Osteoblast (primary cell): Measurements from ENCODE around the gene NDUFAF8. TPM values are rescaled to one million over a fixed set of nuclear protein-coding genes. Genes with fewer than 3 reads are reported as not detected.

Source experiments
- DNase-seq: peaks from one replicate; pipeline ENCODE4 v3.0.0; 2011; ENCODE audit warnings: low spot score, mixed read lengths; ENCODE audit not compliant: insufficient read length; ENCODE audit errors: missing footprints
- H2AFZ ChIP-seq: 2 replicates; pipeline ENCODE4 v1.6.0; 2011; ENCODE audit warnings: mild to moderate bottlenecking, low read length
- H3K27ac ChIP-seq: 2 replicates; pipeline ENCODE4 v1.5.1; 2011; ENCODE audit warnings: mild to moderate bottlenecking, low read depth, low read length, moderate library complexity
- H3K27me3 ChIP-seq: 2 replicates; pipeline ENCODE4 v1.6.0; 2012; ENCODE audit warnings: mild to moderate bottlenecking, control low read depth, inconsistent platforms, low read length, moderate library complexity; ENCODE audit not compliant: insufficient read depth
- H3K36me3 ChIP-seq: 2 replicates; pipeline ENCODE4 v1.5.1; 2011; ENCODE audit warnings: mild to moderate bottlenecking, low read length, control low read depth, moderate library complexity; ENCODE audit not compliant: insufficient read depth
- H3K4me1 ChIP-seq: 2 replicates; pipeline ENCODE4 v1.5.1; 2011; ENCODE audit warnings: mild to moderate bottlenecking, low read length, control low read depth, moderate library complexity; ENCODE audit not compliant: insufficient read depth
- H3K4me2 ChIP-seq: 2 replicates; pipeline ENCODE4 v1.6.0; 2011; ENCODE audit warnings: mild to moderate bottlenecking, low read length; ENCODE audit not compliant: insufficient read depth
- H3K4me3 ChIP-seq: fragments of 200-600 bp; sonication (generic); 3 replicates; pipeline ENCODE4 v1.5.1; 2012; ENCODE audit warnings: mild to moderate bottlenecking, low read length, inconsistent platforms; ENCODE audit not compliant: insufficient read depth
- H3K79me2 ChIP-seq: 2 replicates; pipeline ENCODE4 v1.6.0; 2012; ENCODE audit warnings: mild to moderate bottlenecking, low read length, control low read depth, inconsistent platforms; ENCODE audit not compliant: insufficient read depth
- H3K9me3 ChIP-seq: 2 replicates; pipeline ENCODE4 v1.5.1; 2011; ENCODE audit warnings: low read depth, low read length, control low read depth
- H4K20me1 ChIP-seq: 2 replicates; pipeline ENCODE4 v1.6.0; 2012; ENCODE audit warnings: mild to moderate bottlenecking, low read length, control low read depth; ENCODE audit not compliant: insufficient read depth
- total RNA-seq: library from RNA; depleted of rRNA; stranded (reverse); fragments of >200 nt; gene quantifications from 2 replicates; pipeline ENCODE4 v1.2.3, GENCODE V29; 2012
- TF ChIP-seq, protein P1 (sequence below): IDR thresholded peaks from 2 replicates; pipeline ENCODE4 v1.5.1; 2011; ENCODE audit warnings: mild to moderate bottlenecking, low read depth, low read length, moderate library complexity; ENCODE audit errors: extremely low read depth

NDUFAF8 gene
- total RNA-seq, 1 donor, result 19.9 TPM

DNA sequence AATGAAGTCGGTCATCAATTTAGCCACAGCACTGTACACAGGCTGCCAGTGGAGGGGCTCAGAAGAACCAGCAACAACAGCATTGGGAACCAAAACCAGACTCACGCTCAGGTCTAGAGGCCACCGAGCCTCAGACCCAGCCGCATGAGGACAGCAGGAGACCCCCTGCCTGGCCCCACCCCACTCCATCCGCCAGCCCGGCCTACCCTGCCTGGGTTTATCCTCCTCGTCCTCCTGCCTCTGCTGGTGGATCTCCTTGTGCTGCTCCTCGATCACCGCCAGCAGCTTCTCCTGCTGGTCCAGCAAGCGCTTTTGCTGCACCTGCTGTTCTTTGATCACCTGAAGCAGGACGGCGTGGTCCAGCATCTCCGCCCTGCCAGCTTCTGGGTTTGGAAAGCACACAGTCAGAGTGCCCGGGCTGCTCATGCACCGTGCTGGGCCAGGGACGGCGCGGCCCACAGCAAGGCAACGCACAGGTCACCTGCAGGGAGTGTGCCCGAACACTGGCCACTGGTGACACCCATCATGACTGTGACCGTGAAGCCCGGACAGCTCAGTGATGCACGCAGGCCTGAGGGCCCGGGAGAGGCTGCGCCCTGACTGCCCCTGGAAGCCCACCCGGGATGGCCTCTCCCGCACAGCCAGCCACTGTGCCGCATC is 7.7 kb downstream of the NDUFAF8 start:
- no peaks in the 10 kb centered on the region for H3K9me3 ChIP-seq
- H3K27me3 ChIP-seq, result no peaks in the 10 kb centered on the region
- peaks cover 12% of the 10 kb centered on the region for H3K4me1 ChIP-seq
- no peak overlapping the region for H3K4me3 ChIP-seq
- H4K20me1 ChIP-seq, result peaks cover 28% of the 10 kb centered on the region
- H2AFZ ChIP-seq, result no peak overlapping the region
- H3K27ac ChIP-seq, result no peak overlapping the region
- peaks cover 16% of the 10 kb centered on the region for H3K36me3 ChIP-seq
- no peak for DNase-seq
- peaks cover 7% of the 10 kb centered on the region for H3K79me2 ChIP-seq
- TF ChIP-seq, protein P1, sequence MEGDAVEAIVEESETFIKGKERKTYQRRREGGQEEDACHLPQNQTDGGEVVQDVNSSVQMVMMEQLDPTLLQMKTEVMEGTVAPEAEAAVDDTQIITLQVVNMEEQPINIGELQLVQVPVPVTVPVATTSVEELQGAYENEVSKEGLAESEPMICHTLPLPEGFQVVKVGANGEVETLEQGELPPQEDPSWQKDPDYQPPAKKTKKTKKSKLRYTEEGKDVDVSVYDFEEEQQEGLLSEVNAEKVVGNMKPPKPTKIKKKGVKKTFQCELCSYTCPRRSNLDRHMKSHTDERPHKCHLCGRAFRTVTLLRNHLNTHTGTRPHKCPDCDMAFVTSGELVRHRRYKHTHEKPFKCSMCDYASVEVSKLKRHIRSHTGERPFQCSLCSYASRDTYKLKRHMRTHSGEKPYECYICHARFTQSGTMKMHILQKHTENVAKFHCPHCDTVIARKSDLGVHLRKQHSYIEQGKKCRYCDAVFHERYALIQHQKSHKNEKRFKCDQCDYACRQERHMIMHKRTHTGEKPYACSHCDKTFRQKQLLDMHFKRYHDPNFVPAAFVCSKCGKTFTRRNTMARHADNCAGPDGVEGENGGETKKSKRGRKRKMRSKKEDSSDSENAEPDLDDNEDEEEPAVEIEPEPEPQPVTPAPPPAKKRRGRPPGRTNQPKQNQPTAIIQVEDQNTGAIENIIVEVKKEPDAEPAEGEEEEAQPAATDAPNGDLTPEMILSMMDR, result no peak
- H3K4me2 ChIP-seq, result no peak overlapping the region

DNA sequence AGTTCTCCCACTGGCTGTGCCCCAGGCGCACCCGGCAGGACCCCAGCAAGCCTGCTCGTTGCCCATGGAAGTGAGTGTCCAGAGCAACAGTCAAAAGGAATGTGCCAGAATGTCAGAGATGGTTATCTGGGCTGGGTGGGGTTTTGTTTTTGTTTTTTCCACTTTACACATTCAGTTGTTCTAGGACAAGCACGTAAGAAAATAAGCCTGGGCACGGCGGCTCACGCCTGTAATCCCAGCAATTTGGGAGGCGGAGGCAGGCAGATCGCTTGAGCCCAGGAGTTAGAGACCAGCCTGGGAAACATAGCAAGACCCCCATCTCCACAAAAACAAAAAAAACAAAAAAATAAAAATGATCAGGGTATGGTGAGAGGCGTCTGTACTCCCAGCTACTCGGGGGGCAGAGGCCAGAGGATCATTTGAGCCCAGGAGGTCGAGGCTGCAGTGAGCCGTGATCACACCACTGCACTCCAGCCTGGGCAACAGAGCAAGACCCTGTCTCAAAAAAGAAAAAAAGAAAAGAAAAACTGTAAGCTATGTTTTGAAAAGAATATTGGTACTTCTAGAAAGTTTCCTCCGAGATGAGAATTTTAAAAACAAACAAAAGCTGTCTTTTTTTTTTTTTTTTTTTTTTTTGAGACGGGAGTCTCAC is 8.3 kb downstream of the NDUFAF8 start:
- Histone ChIP-seq H3K27ac (no peak overlapping the region), H2AFZ (no peak overlapping the region), H3K4me2 (no peak overlapping the region), H4K20me1 (peaks cover 23% of the 10 kb centered on the region), H3K27me3 (no peaks in the 10 kb centered on the region), H3K4me1 (peaks cover 12% of the 10 kb centered on the region), H3K36me3 (peaks cover 17% of the 10 kb centered on the region), H3K4me3 (no peak overlapping the region), H3K9me3 (no peaks in the 10 kb centered on the region), H3K79me2 (peaks cover 2% of the 10 kb centered on the region)
- TF ChIP-seq, protein P1, result no peak
- DNase-seq, result no peak

DNA sequence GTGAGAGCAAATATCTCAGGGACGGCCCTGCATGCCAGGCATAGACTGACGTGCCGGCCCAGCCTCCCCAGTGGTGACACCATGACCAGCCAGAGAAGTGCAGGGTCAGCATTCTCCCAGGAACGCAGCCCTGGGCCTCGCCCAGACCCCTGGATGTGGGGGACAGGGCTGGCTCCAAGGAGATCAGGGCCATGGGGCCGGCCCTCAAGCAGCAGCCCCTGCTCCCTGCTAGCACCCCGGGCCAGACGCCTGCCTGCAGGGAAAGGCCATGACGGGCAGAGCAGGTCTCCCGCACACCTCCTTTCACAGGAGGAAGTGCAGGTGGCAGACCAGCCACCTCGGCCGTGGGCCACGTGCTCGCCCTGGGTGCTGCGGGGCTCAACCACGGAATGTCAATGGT is 9.5 kb downstream of the NDUFAF8 start:
- Histone ChIP-seq H3K36me3 (peaks cover 17% of the 10 kb centered on the region), H3K79me2 (peaks cover 5% of the 10 kb centered on the region), H3K4me3 (no peak overlapping the region), H3K9me3 (no peaks in the 10 kb centered on the region), H3K4me2 (no peak overlapping the region), H3K4me1 (peaks cover 12% of the 10 kb centered on the region), H3K27ac (no peak overlapping the region), H3K27me3 (no peaks in the 10 kb centered on the region), H2AFZ (no peak overlapping the region), H4K20me1 (peaks cover 27% of the 10 kb centered on the region)
- no peak for DNase-seq
- TF ChIP-seq, protein P1, result no peak

DNA sequence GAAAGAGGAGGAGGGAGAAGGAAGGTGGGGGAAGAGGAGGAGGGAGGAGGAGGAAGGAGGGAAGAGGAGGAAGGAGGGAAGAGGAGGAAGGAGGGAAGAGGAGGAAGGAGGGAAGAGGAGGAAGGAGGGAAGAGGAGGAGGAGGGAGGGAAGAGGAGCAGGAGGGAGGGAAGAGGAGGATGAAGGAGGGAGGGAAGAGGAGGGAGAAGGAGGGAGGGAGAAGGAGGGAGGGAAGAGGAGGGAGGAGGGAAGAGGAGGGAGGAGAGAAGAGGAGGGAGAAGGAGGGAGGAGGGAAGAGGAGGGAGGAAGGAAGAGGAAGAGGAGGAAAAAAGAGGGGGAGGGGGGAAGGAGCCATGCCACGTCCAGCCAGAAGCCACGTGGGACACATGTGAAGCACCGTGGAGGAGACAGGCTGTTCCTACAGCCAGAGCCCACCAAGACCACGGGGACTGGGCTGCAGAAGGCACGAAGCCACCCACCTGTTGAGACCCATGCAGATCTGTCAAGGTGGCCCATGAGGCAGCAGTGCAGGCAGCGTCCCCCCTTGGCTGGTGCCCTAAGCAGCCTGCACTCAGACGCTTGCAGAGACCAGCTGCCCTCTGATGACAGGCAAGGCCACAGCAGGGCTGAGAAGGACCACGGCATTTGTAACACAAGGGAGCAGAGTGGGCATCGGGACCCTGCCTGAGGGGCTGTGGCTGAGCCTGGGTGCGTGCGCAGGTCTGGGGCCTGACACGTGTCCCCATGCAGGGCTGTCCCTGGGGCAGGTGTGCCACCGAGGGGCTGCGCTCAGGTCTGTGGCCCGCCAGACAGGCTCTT is 10.3 kb downstream of the NDUFAF8 start:
- H3K4me2 ChIP-seq, result no peak overlapping the region
- no peak overlapping the region for H3K4me3 ChIP-seq
- DNase-seq, result no peak
- peaks cover 22% of the 10 kb centered on the region for H3K36me3 ChIP-seq
- H3K4me1 ChIP-seq, result peaks cover 10% of the 10 kb centered on the region
- no peak overlapping the region for H3K27ac ChIP-seq
- H3K27me3 ChIP-seq, result no peaks in the 10 kb centered on the region
- no peaks in the 10 kb centered on the region for H3K9me3 ChIP-seq
- TF ChIP-seq, protein P1, result no peak
- no peak overlapping the region for H2AFZ ChIP-seq
- H3K79me2 ChIP-seq, result peaks cover 8% of the 10 kb centered on the region
- H4K20me1 ChIP-seq, result peaks cover 30% of the 10 kb centered on the region
